ENCODE measurements around the gene ACSL3.

DNA sequence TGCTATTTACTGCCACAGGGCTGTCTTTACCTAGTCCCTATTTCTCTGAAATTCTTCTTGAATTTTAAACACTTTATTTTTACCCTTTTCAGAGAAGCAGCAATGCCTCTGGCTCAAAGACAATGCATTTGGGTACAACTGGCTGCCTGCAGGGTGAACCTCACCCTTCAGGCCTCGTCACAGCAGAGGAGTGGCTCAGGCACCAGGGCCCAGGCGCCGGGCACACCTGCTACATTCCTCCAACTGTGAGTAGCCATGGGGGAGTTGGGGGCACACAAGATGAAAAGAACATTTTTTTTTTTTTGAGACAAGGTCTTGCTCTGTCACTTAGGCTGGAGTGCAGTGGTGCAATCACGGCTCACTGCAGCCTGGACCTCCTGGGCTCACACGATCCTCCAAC lies 116.3 kb downstream of the ACSL3 start:
- TF ChIP-seq CTCF (IDR thresholded peaks at IDR 0.05) (no peak), EP300 (IDR thresholded peaks at IDR 0.05; ENCODE audit: low read depth) (no peak), POLR2A (IDR thresholded peaks at IDR 0.05) (no peak), POLR2AphosphoS5 (IDR thresholded peaks at IDR 0.05) (no peak)

All from transverse colon (tissue), 4 donors.